Activated CD4-positive, alpha-beta T cell treated with anti-CD3 and anti-CD28 coated beads, Interleukin-2, amount 50 U/mL, for 1 hour (primary cell): ENCODE data around the gene CBLB.
A peak's percentile ranks its signal among the peaks of the same experiment; 100 is the strongest.

Experiments
- DNase-seq: peaks from one replicate; pipeline ENCODE4 v3.0.0-alpha.2; 2020

The CBLB gene

DNA sequence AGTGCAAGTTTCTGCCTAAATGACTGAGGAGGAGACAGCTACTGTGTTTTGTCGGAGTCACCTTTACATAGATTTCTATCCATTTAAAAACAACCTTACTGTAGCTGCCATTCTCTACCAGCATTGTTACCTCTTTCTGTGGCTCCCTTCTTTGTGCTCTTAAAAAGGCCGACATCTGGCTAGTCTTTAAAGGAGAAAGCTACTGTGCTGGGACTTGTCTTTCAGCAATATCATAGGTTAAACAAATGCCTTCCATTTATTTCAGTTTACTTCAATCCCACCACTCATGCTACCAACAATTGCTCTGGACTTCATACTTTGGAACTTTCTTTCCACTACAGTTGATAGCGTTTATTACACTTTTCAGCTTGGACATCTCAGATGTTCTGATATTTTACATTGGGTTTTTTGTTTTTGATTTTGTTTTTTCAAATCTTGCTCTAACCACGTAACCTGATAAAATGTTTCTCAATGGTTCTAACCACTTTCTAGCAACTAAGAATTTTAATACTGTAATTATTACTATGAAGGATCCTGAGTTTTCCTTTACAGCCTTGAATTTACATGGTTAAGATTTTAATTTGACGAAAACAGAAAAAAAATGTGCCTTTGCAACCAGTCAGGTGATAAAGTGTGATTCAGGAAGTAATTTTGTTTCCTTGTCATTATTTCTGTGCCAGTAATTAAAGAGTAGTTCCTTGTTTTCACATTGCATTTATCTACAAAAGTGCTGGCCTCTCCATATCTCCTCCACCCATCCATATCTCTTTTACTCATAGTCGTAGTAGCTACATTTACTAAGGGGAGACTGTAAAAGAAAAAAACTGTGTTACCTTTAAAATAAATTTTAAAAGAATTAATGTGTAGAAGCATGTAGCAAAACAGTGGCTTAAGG is 1.3 kb upstream of the CBLB start:
- DNase-seq, result no peak

- no peak for DNase-seq
These were observed 670 bp upstream of the CBLB start for GRCh38 chr3:105869531-105869833.

GRCh38 chr3:105868431-105868741 is 426 bp downstream of the CBLB start:
- peak; percentile 16 for DNase-seq

GRCh38 chr3:105867712-105868430 is 941 bp downstream of the CBLB start:
- DNase-seq, result no peak

DNA sequence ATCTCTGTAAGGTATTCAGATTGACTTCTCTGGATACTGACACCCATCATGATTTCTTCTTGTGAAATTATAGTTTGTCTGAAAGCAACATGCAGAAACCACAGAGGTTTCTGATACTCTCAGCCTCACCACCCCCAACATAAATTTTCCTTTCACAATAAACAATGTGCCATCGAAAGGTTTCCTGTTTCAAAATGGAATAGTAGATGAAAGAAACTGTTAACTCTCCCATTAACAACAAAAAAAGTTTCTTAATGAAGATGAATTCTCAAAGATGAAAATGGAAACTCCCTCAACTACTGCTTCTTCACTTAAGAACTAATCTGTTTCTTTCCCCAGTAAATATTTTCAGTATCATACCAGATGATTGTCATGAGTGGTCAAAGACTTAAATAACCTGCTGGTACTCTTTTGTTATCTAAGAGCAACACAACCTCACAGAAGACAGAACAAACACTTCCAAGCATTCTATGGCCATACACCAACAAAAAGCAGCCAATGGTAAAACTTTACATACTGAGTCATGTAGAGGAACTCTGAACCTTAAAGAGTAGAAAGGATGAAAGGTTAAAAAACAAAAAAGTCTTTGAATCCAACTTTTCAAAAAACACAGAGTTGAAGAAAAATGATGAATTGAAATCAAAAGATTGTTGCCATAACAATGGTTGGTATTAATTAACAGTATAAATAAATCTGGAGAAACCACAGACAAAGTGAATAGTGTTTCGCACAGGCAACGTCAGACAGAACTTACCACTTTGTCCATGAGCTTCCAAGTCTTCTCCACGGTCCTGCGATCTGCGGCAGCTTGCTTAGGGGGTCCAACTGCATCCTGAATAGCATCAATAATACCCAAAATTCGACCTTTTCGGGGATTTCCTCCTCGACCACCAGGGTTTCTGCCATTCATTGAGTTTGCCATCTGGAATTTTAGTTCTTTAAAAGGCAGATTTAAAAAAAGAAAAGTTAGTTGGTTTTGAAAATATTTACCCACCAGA is 1.9 kb downstream of the CBLB start:
- peak; percentile 17 for DNase-seq

GRCh38 chr3:105865867-105866350 is 2.9 kb downstream of the CBLB start:
- DNase-seq, result no peak

- no peak for DNase-seq
These were observed 3.7 kb downstream of the CBLB start for GRCh38 chr3:105865016-105865623.

- DNase-seq, result no peak
These were observed 4.6 kb downstream of the CBLB start for GRCh38 chr3:105864212-105864611.

GRCh38 chr3:105863608-105864007 is 5.2 kb downstream of the CBLB start:
- DNase-seq, result no peak

DNA sequence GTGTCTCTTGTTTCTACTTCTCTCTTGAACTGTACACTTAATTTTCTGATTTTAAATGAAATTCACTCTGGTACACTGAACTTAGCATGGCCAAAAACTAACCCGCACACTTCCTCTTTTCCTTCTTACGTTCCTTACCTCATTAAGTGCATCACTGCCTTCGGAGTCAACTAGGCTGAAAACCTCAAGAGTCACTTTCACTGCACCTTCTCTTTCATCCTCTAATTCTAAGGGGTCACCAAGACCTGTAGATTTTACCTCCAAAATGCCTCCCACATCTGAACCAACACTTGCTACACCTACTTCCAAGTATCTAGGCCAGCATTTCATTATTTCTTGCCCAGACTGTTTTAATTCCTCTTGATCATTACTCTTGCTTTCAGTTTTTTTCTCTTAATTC is 6.6 kb downstream of the CBLB start:
- no peak for DNase-seq

- no peak for DNase-seq
These were observed 8.2 kb downstream of the CBLB start for GRCh38 chr3:105860641-105861040.

GRCh38 chr3:105858017-105858416 is 10.8 kb downstream of the CBLB start:
- DNase-seq, result no peak

GRCh38 chr3:105857601-105858000 is 11.2 kb downstream of the CBLB start:
- no peak for DNase-seq

GRCh38 chr3:105856605-105857004 is 12.2 kb downstream of the CBLB start:
- DNase-seq, result no peak

- no peak for DNase-seq
These were observed 14.9 kb downstream of the CBLB start for GRCh38 chr3:105853801-105854432.

- DNase-seq, result no peak
These were observed 17.2 kb downstream of the CBLB start for GRCh38 chr3:105851582-105851981.

- no peak for DNase-seq
These were observed 17.6 kb downstream of the CBLB start for GRCh38 chr3:105851176-105851575.

DNA sequence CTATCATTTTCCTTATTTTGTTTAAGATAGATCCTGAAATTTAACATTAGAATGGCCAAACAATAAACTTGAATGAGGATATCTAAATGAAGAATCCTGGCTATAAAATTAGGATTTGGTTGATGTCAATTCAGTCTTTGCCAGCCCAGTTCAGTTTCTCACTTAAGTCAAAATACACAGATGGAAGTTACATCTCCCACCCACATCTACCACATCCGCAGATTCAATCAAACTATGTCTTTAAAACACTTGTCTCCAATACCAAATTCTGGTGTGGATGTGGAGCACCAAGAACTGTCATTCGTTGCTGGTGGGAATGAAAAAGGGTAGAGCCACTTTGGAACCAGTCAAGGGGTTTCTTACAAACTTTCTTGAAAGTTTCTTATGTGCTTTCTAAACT is 18.2 kb downstream of the CBLB start:
- DNase-seq, result no peak

GRCh38 chr3:105848821-105849220 is 20.0 kb downstream of the CBLB start:
- DNase-seq, result no peak

DNA sequence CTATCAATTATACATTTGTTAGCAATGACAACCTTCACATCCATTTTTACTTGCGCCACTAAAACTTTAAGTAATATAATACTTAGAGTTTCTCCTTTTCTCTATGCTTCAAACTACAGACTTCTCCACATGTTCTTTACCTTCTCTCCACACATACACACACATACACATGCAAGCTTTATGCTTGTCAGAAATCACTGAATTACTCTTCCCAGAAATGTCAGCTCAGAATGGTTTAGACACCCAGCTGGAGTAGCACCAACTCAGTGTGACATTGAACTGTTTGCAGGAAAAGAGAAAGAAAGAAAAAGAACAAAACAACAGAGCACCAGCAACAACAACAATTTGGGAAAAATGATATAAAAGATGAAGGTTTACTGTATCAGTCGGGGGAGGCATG is 20.9 kb downstream of the CBLB start:
- no peak for DNase-seq

- no peak for DNase-seq
These were observed 21.4 kb downstream of the CBLB start for GRCh38 chr3:105847452-105847851.

DNA sequence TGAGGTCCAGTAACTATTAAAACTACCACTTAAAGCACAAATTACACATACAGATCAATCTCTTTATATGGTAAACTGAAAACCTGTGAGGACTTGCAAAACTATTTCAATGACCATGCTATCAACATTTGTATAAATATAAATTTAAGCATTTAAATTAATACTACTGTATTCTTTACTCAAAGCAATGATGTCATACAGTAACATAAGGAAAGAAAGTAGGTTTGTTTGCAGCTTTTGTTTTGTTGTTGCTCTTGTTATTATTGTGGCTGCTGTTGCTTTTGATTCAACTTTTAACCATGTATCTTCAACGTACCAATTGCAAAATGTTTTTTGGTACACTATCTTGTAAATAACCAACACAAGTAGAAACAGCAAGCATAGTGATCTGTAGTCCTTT is 22.0 kb downstream of the CBLB start:
- DNase-seq, result no peak
